GM19395 (cell line): ENCODE measurements around the gene TAF12.
"Not testable (repeated sequence)": the region's sequence is repeated elsewhere in the genome, so short reads cannot be mapped to it uniquely, and the experiment has no call there.

Experiments used
- ATAC-seq: cut with Tn5 transposase; IDR thresholded peaks from one replicate; pipeline ENCODE4 v1.9.1; 2021; ENCODE audit warnings: mild to moderate bottlenecking, moderate library complexity; ENCODE audit not compliant: unreplicated experiment

Gene TAF12

DNA sequence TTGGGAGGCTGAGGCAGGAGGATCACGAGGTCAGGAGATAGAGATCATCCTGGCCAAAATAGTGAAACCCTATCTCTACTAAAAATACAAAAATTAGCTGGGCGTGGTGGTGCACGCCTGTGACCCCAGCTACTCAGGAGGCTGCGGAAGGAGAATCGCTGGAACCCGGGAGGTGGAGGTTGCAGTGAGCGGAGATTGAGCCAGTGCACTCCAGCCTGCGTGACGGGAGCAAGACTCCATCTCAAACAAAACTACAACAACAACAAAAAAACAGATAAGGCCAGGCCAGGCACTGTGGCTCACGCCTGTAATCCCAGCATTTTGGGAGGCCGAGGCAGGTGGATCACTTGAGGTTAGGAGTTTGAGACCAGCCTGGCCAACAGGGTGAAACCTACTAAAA lies 2.5 kb upstream of the TAF12 start:
- not testable (repeated sequence) for ATAC-seq

DNA sequence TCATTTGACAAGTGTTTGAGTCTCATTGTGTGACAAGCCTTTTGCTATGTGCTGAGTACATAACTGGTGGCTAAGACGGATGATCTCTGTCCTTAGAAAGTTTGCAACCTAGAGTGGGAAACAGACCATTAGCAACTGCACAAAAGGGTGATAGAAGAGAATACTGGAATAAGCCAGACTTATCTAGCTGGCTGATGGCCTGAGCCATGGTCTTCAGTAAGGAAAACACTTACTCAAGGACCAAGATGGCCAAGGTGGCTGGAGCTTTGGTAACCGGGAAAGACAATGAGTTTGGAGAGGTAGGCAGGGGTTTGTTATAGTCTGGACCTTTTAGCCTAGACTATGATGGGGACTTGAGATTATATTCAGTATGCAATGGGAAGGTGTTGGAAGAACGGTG lies 1.6 kb upstream of the TAF12 start:
- no peak for ATAC-seq

DNA sequence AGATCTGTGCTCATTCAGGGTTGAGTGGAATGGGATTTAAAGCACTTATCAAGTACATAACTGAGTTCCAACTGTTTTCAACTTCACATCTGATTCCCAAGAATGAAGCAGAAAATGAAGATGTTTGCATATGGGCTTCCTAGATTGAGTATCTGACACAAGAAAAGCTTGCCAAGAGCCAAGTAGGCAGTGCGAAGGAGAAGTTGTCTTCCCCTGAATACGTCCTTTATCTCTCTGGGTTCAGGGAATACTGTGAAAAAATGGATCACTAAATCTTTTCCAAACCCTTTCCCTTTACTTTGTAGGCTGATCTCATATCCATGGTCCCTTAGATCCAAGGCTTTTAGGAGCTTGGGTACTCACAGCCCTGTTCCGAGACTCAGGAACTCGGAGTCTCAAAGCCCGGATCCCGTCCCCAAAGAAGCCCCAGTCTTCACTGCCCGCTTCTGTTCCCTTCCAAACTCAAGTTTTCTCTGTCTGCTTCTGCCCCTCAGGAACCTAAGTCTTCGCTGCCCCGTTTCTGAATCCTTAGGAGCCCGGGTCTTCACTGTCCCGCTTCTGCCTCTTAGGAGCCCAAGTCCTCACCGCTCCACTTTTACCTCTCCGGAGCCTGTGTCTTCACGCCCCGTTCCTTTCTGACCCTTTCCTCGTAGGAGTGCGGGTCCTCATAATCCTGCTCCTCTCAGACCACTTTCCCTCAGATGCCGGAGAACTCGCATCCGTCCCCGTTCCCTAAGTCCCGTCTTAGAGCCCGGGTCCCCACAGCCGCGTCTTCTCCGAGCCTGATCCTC lies 616 bp downstream of the TAF12 start:
- ATAC-seq, result peak; percentile 44

DNA sequence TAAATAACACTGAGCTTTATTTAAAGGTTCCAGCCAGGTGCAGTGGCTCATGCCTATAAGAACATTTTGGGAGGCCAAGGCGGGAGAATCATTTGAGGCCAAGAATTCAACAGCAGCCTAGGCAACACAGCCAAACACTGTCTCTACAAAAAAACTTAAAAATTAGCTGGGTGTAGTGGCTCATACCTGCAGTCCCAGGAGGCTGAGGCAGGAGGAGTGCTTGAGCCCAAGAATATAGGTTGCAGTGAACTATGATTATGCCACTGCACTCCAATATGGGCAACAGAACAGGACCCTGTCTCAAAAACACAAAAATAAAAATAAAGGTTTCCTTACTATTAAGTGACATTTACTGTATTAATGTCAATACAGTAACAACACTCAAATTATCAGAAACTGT lies 2.1 kb downstream of the TAF12 start:
- no peak for ATAC-seq

DNA sequence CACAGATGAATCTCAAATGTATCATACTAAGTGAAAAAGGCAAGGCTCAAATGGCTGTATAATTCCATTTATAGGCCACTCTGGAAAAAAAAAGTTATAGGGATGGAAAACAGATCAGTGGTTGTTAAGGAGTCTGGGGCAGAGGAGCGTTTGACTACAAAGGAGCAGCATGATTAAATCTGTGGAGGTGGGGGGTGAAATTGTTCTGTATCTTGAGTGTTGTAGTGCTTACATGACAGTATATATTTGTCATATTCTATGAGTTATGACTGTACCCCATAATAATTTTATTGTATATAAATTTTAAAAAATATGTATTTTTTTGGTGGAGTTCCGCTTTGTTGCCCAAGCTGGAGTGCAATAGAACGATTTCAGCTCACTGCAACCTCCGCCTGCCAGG lies 10.3 kb downstream of the TAF12 start:
- no peak for ATAC-seq

DNA sequence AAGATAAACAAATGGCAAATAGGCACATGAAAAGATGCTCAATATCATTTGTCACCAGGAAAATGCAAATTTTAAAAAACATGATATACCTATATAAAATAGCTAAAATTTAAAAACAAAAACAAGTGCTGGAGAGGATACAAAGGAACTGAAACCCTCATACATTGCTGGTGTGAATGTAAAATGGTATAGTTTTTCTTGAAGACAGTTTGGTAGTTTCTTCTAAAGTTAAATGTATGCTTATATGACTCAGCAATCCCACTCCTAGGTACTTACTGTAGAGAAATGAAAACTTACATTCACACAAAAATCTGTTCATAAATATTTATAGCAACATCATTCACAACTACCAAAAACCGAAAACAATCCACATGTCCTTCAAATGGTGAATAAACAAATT lies 11.2 kb downstream of the TAF12 start:
- no peak for ATAC-seq

DNA sequence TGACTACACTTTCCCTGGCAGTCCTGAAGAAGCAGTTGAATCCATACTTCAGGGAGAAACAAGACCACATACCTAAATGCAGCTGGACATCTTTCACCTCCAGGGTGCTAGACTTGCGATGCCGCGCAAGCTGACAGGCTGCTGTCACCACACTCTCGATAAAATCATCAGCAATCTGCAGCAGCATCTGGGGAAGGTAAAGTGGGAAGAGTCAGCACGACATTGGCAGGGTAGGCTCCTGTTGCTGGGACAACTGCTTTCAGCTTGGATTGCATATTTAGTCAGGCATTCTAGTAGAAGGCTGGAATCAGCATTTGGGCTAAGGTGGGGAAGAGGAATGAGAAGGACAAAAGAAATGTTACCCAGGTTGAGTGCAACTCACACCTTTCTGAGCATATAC lies 29.7 kb downstream of the TAF12 start:
- ATAC-seq, result no peak

DNA sequence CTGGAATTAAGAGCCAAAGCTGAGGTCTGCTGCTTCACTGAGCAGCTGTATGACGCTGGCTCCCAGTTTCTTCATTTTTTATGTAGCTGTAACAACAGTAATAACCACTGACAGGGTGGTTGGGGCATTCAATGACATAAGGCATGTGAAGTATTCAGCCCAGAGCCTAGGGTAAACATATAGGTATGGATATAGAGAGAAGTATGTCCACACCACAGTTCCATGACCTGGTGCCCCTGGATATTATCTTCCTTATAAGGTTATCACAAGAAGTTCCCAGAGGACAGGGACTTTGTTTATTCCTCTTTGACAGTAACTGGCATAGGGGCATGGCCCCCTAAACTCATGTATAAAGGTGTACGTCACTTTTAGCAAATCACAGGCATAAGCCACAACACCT lies 36.1 kb downstream of the TAF12 start:
- ATAC-seq, result no peak

DNA sequence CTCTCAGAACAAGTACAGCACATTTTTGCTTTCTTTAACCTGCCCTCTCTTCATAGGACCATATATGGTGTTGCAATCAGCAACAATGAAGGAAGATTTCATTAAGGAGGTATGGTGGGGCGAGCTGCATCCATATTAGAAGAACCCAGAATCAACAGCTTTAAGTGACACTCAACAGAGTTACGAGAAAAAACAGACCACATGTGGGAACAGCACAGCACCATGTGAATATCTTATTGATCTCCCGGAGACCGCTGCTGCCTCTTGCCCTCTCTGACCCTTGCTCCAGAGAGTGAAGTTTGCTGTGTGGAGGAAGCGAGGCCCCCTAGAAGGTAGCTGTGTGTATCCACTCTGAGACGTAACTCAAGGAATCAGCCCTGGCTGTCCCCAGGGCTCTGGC lies 37.9 kb downstream of the TAF12 start:
- no peak for ATAC-seq

DNA sequence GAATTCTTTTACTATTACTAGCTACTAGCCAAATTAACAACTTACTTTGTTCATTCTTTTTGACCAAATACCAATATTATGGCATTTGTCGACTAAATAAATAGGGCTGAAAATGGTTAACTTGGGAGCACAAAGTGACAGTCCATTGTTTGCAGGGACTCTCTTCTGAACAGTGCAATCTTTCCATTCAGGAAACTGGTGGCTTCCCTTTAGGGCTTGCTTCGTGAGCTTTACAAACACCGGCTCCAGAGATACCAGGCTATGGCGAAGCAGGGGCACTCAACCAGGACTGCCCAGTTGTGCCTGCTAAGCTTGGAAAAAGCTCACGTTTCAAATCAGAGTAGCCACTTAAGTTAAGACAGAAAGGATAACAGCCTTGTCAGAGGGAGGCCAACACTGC lies 38.5 kb downstream of the TAF12 start:
- no peak for ATAC-seq

DNA sequence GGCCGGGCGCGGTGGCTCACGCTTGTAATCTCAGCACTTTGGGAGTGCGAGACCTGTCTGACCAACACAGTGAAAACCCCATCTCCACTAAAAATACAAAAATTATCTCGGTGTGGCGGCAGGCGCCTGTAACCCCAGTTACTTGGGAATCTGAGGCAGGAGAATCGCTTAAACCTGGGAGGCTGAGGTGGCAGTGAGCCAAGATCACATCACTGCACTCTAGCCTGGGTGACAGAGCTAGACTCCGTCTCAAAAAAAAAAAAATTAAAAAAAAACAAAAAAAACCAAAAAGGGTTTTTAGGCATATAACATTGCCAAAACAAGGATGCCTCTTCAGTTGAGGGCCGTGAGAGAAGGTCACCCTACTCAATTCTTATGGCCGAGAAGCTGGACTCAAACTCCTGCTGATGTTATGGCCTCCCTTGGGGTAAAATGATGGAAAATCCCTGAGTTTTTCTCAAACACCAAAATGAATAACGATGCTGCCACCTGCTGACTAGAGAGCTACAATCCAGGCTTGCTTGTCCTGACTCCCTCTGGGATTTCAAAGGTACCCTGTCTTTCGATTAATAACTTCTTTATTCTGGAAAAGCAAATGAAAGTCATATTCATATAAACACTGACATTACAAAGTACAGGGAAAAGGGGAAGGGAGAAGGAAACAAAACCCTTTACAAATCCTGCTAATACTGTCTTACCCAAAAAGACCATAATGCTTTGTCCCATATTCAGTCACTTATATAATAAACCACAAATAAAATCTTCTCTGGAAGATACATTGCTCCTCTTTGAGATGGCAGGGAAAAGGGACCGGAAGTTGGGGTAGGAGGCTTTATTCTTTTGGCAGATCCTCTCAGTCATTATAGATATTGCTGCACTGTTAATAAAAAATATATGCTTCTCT lies 40.1 kb downstream of the TAF12 start:
- no peak for ATAC-seq

DNA sequence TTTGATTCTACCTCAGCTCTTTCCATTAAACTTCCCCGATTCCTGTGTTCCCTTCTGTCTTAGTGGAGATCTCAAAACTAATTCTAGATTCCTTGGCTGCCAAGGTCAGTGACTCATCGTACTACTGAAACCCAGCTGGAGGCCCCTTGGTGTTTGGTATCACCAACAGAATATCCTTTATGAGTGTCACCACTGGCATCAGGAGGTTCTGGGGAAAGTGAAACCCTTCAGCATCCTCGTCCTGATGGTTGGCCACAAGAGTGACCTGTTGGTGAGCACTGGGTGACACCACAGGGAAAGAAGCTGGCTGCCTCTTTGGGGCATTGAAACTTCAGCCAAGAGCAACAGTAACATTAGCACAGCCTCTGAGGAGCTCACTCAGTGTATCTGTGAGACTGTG lies 41.2 kb downstream of the TAF12 start:
- ATAC-seq, result no peak

DNA sequence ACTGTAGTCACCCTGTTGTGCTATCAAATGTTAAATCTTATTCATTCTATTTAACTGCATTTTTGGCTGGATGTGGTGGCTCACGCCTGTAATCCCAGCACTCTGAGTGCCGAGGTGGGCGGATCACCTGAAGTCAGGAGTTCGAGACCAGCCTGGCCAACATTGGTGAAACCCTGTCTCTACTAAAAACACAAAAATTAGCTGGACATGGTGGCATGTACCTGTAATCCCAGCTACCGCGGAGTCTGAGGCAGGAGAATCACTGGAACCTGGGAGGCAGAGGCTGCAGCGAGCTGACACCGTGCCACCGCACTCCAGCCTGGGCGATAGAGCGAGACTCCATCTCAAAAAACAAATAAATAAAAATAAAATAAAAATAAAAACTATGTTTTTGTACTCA lies 46.6 kb downstream of the TAF12 start:
- ATAC-seq, result not testable (repeated sequence)

DNA sequence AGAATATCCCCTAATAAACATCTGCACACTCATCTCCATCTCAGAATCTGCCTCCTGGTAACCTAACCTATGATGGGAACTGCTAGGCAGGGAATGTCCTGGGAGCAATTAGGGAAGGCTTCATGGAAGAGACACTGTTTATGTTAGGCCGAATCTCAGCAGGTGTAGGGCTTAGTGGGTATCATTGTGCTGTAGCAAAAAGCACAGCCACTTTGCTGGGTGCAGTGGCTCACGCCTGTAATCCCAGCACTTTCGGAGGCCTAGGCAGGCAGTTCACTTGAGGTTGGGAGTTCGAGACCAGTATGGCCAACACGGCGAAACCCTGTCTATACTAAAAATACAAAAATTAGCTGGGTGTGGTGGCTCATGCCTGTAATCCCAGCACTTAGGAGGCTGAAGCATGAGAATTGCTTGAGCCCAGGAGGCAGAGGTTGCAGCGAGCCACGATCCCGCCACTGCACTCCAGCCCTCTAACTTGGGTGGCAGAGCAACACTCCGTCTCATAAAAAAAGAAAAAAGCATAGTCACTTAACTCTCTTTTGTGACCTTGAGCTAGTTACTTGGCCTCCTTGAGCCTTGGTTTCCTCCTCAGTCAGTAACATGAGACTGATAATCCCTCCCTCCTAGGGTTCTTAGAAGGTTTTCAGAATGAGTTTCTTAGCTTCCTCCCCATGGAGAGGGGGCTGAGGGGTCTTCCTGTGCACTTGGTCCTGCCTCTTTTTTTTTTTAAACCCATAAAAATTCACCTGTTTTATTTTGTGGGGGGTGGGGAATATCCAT lies 47.3 kb downstream of the TAF12 start:
- ATAC-seq, result no peak

DNA sequence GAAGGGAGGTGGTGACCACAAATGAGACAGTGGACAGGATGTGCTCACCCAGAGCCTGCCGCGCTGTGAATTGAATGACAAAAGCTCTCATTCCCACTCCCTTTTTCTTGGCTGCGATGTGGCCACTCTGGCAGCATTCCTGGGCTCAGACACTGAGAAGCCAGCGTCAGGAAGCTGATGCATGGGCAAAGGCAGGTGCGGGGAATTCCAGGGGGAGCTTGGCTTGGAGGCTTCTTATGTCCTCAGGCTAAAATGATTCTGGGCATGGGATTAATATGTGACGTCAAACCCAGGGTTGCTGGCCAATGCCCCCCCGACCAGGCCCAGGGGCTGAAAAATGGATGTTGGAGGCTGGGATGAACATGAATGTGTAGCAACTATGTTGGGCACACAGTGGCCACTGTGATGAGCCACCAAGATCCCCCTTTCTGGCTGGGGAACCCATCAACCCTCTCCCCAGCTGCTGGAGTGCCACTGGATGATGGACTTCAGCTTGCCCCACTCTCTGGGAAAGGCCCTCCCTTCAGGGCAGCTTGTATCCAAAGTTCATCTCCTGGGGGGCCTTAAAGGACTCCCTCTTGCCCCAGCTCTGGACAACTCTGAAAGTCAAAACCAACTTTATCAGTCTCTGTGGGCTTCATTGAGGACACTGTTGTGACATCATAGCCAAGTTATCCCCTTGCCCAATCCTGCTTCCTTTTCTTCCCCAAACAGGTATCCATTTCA lies 48.0 kb downstream of the TAF12 start:
- not testable (repeated sequence) for ATAC-seq

DNA sequence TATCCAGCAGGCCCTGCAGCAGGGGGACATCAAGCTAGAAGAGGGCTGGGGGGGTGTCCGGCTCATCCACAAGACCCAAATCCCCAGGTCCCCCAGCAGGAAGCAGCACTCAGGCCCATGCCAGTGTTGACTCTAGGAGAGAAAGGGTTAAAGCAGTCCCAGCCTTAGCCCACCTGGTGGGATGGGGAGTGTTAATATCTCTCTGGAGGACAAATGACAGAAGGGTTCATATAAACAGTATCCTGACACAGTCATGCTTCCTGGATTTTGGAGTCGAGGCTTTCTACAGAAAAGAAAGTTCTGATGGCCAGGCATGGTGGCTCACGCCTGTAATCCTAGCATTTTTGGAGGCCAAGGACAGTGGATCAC lies 48.9 kb downstream of the TAF12 start:
- not testable (repeated sequence) for ATAC-seq

DNA sequence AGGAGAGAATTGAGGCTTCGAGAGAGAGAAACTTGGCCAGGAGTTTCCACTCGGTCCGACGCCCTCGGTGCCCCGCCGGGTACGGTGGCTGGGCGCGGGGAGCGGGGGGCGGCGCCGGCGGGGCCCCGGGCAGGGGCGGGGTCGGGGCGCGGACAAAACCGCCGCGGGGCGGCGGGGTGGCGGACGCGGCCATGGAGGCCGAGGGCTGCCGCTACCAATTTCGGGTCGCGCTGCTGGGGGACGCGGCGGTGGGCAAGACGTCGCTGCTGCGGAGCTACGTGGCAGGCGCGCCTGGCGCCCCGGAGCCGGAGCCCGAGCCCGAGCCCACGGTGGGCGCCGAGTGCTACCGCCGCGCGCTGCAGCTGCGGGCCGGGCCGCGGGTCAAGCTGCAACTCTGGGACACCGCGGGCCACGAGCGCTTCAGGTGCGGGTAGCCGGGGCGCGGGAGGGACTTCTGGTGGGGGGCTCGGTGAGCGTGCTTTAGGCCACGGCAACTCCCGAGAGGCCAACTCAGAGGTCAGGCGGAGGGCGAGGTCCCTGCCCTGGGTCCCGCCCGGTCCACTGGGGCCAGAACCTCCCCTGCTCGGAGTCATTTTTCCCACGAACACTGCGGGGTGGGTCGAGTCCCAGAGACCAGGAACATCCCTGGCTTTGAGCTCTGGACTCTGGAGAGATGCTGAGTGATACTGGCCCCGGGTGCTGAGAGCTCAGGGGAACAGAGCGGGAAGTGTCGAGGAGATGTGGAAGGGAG lies 50.4 kb downstream of the TAF12 start:
- ATAC-seq, result peak; percentile 63

DNA sequence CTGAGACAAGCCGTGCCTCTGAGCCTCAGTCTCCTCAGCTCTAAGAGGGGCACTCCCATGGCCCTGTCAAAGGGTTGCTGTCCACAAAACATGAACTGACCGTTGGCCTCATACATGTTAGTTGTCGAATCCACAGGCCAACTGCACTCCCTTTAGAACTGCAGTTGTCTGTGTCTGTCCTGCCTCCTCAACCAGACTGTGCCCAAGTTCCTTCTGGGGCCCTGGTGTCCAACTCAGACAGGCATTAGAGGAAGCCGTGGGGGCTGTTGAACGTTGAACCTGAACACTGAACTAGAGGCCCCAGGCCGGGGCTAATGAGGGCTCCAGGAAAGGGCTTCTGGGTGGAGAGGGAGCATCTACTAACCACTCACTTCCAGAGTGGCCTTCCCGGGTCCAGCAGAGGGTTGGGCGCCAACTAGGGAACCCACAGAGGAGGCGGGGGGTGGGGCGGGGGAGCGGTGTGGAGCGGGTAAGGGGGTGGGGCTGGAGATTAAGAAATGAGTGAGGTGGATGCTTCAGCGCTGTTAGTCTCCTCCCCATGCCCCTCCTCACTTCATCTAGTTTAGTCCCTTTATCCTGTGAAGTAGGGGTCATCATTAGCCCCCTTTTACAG lies 51.1 kb downstream of the TAF12 start, which contains the start of gene RAB42:
RAB42 (plus strand) TSS at position 558 of the 613 bp plus-strand sequence. CDS start 247 bp downstream, outside the sequence.
- peak; percentile 46 for ATAC-seq

DNA sequence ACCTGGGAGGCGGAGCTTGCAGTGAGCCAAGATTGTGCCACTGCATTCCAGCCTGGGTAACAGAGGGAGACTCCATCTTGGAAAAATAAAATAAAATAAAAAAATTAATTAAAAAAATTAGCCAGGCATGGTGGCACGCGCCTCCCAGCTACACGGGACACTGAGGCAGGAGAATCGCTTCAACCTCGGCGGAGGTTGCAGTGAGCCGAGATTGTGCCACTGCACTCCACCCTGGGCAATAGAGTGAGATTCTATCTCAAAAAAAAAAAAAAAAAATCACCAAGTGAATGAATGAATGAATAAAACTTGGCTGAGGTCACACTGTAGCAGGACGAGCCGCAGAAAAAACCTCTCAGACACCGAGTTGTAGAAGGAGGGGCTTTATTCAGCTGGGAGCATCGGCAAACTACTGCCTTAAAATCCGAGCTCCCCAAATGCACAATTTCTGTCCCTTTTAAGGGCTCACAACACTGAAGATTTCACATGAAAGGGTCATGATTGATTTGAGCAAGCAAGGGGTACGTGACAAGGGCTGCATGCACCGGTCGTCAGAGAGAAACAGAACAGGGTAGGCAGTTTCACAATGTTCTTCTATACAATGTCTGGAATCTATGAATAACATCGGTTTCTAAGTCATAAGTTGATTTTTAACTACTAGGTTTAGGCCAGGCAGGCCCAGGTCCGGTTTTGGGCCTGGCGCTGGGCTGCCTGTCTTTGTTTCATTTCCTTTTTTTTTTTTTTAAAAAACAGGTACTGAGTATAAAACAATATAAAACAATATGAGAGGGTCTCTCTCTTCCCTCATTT lies 56.1 kb downstream of the TAF12 start:
- not testable (repeated sequence) for ATAC-seq
